GM10266 (cell line): ENCODE results near the gene ACOX3.
"Not testable (repeated sequence)": the region's sequence is repeated elsewhere in the genome, so short reads cannot be mapped to it uniquely, and the experiment has no call there.

ENCODE experiments used
- DNase-seq: peaks from one replicate; pipeline ENCODE4 v3.0.0; 2012; ENCODE audit errors: extremely low spot score
- CTCF ChIP-seq: IDR thresholded peaks from 2 replicates; pipeline ENCODE4 v1.5.1; 2012; ENCODE audit warnings: mild to moderate bottlenecking, low read depth; ENCODE audit not compliant: control insufficient read depth, insufficient read depth; ENCODE audit errors: missing control alignments

The ACOX3 gene

GRCh38 chr4:8350841-8351461 lies 89.6 kb downstream of the ACOX3 start:
- TF ChIP-seq CTCF = no peak

GRCh38 chr4:8350352-8350751 lies 90.2 kb downstream of the ACOX3 start:
- no peak for DNase-seq
- TF ChIP-seq CTCF = no peak

More at GRCh38 chr4:8350841-8351461, 89.6 kb downstream of the ACOX3 start:
- DNase-seq = no peak

- no peak for TF ChIP-seq CTCF
- DNase-seq = no peak
Observed at GRCh38 chr4:8349664-8350236, 90.8 kb downstream of the ACOX3 start.

- not testable (repeated sequence) for DNase-seq
Observed at GRCh38 chr4:8349236-8349635, 91.3 kb downstream of the ACOX3 start.

- TF ChIP-seq CTCF = no peak
- DNase-seq = no peak
Observed at GRCh38 chr4:8348071-8348470, 92.5 kb downstream of the ACOX3 start.

GRCh38 chr4:8347660-8348059 lies 92.9 kb downstream of the ACOX3 start:
- DNase-seq = no peak
- no peak for TF ChIP-seq CTCF

GRCh38 chr4:8346838-8347605 lies 93.5 kb downstream of the ACOX3 start:
- no peak for TF ChIP-seq CTCF

More at GRCh38 chr4:8346838-8347605, 93.5 kb downstream of the ACOX3 start:
- DNase-seq = no peak
